ENCODE data around the gene NBPF11.
"Not testable (repeated sequence)": the region's sequence is repeated elsewhere in the genome, so short reads cannot be mapped to it uniquely, and the experiment has no call there.

DNA sequence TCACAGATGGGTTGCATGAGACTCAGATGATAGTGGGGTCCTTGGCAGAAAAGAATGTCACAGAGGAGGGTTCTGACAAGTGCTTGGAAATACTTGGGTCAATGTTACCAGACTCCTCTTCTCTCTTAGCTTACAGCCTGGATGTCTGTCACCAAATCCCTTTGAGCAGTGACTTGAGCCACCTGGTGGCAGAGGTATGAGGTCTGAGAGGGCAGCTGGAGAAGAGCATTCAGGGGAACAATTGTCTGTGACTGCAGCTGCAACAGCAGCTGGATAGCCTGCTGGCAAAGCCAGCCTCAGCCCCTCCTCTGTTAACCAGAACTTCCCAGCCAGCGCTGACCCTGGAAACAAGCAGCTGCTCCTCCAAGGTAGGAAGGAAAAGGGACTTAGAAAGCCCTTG, 65.9 kb downstream of the NBPF11 start:
- TF ChIP-seq, protein P1, sequence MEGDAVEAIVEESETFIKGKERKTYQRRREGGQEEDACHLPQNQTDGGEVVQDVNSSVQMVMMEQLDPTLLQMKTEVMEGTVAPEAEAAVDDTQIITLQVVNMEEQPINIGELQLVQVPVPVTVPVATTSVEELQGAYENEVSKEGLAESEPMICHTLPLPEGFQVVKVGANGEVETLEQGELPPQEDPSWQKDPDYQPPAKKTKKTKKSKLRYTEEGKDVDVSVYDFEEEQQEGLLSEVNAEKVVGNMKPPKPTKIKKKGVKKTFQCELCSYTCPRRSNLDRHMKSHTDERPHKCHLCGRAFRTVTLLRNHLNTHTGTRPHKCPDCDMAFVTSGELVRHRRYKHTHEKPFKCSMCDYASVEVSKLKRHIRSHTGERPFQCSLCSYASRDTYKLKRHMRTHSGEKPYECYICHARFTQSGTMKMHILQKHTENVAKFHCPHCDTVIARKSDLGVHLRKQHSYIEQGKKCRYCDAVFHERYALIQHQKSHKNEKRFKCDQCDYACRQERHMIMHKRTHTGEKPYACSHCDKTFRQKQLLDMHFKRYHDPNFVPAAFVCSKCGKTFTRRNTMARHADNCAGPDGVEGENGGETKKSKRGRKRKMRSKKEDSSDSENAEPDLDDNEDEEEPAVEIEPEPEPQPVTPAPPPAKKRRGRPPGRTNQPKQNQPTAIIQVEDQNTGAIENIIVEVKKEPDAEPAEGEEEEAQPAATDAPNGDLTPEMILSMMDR (conservative IDR thresholded peaks at IDR 0.05 in 1 of 2, IDR thresholded peaks at IDR 0.05 in 1 of 2; ENCODE audit: low read depth in 1 of 2, low read length in 2 of 2): not testable (repeated sequence)
- not testable (repeated sequence) for TF ChIP-seq EZH2 (IDR thresholded peaks at IDR 0.05; ENCODE audit: low read length, missing control alignments)
